H9 (cell line): ENCODE measurements around the gene NDUFA6. TPM values are rescaled to one million over a fixed set of nuclear protein-coding genes. Genes with fewer than 3 reads are reported as not detected.
"Not testable (repeated sequence)": the region's sequence is repeated elsewhere in the genome, so short reads cannot be mapped to it uniquely, and the experiment has no call there.

Experiments
- DNase-seq: peaks from one replicate; pipeline ENCODE4 v3.0.0-alpha.2; 2017
- H2AFZ ChIP-seq: one replicate; pipeline ENCODE4 v1.6.1; 2013; ENCODE audit warnings: mild to moderate bottlenecking, low read length, control low read depth, moderate library complexity
- H2AK5ac ChIP-seq: 2 replicates; pipeline ENCODE4 v1.6.1; 2013; ENCODE audit warnings: low read length, control low read depth, mixed read lengths; ENCODE audit not compliant: insufficient read length
- H2BK120ac ChIP-seq: one replicate; pipeline ENCODE4 v1.6.1; 2013; ENCODE audit warnings: low read depth, mild to moderate bottlenecking, low read length, control low read depth, inconsistent platforms; ENCODE audit not compliant: poor library complexity, severe bottlenecking
- H2BK12ac ChIP-seq: 2 replicates; pipeline ENCODE4 v1.6.1; 2013; ENCODE audit warnings: low read length, control low read depth, mixed read lengths, low read depth; ENCODE audit not compliant: insufficient read length
- H2BK15ac ChIP-seq: 2 replicates; pipeline ENCODE4 v1.6.1; 2013; ENCODE audit warnings: low read depth, low read length, control low read depth
- H2BK20ac ChIP-seq: one replicate; pipeline ENCODE4 v1.6.1; 2013; ENCODE audit warnings: low read depth, mild to moderate bottlenecking, low read length, control low read depth, inconsistent platforms; ENCODE audit not compliant: poor library complexity, severe bottlenecking
- H2BK5ac ChIP-seq: 2 replicates; pipeline ENCODE4 v1.6.1; 2013; ENCODE audit warnings: low read length, control low read depth, mixed read lengths; ENCODE audit not compliant: insufficient read length
- H3K14ac ChIP-seq: 2 replicates; pipeline ENCODE4 v1.6.1; 2013; ENCODE audit warnings: low read length, control low read depth; ENCODE audit not compliant: insufficient read depth
- H3K18ac ChIP-seq: 2 replicates; pipeline ENCODE4 v1.6.1; 2013; ENCODE audit warnings: low read depth, mild to moderate bottlenecking, mixed read lengths, low read length, control low read depth; ENCODE audit not compliant: insufficient read length
- H3K23ac ChIP-seq: 2 replicates; pipeline ENCODE4 v1.6.1; 2013; ENCODE audit warnings: low read length, control low read depth, mixed read lengths, low read depth; ENCODE audit not compliant: insufficient read length
- H3K23me2 ChIP-seq: 2 replicates; pipeline ENCODE4 v1.6.1; 2013; ENCODE audit warnings: low read depth, mild to moderate bottlenecking, mixed read lengths, low read length, control low read depth; ENCODE audit not compliant: insufficient read length, poor library complexity, severe bottlenecking
- H3K27ac ChIP-seq: 2 replicates; pipeline ENCODE4 v1.5.1; 2013; ENCODE audit warnings: low read length, control low read depth, mixed read lengths, low read depth; ENCODE audit not compliant: insufficient read length
- H3K27me3 ChIP-seq: 2 replicates; pipeline ENCODE4 v1.6.1; 2013; ENCODE audit warnings: low read length, control low read depth, inconsistent platforms; ENCODE audit not compliant: insufficient read depth
- H3K4ac ChIP-seq: 2 replicates; pipeline ENCODE4 v1.6.1; 2013; ENCODE audit warnings: low read depth, mild to moderate bottlenecking, control low read depth, inconsistent platforms, low read length, moderate library complexity
- H3K4me1 ChIP-seq: 2 replicates; pipeline ENCODE4 v1.6.1; 2013; ENCODE audit warnings: low read length, control low read depth, inconsistent platforms; ENCODE audit not compliant: insufficient read depth
- H3K4me2 ChIP-seq: 2 replicates; pipeline ENCODE4 v1.6.1; 2013; ENCODE audit warnings: low read length, control low read depth, mixed read lengths; ENCODE audit not compliant: insufficient read length, insufficient read depth
- H3K56ac ChIP-seq: 2 replicates; pipeline ENCODE4 v1.6.1; 2013; ENCODE audit warnings: low read depth, mild to moderate bottlenecking, mixed read lengths, low read length, control low read depth; ENCODE audit not compliant: insufficient read length
- H3K79me1 ChIP-seq: 2 replicates; pipeline ENCODE4 v1.6.1; 2013; ENCODE audit warnings: low read depth, mild to moderate bottlenecking, moderate library complexity, low read length, control low read depth, inconsistent platforms; ENCODE audit not compliant: insufficient read depth, poor library complexity, severe bottlenecking
- H3K79me2 ChIP-seq: 2 replicates; pipeline ENCODE4 v1.6.1; 2013; ENCODE audit warnings: low read length, control low read depth, inconsistent platforms; ENCODE audit not compliant: insufficient read depth
- H3K9ac ChIP-seq: 2 replicates; pipeline ENCODE4 v1.6.1; 2013; ENCODE audit warnings: low read length, control low read depth, mixed read lengths; ENCODE audit not compliant: insufficient read length; ENCODE audit errors: extremely low read depth
- H3K9me3 ChIP-seq: one replicate; pipeline ENCODE4 v1.6.1; 2013; ENCODE audit warnings: low read depth, low read length, inconsistent platforms; ENCODE audit not compliant: control insufficient read depth
- H3T11ph ChIP-seq: one replicate; pipeline ENCODE4 v1.6.1; 2013; ENCODE audit warnings: mild to moderate bottlenecking, low read length, control low read depth, inconsistent platforms
- H4K20me1 ChIP-seq: one replicate; pipeline ENCODE4 v1.6.1; 2013; ENCODE audit not compliant: control insufficient read depth, insufficient read length, insufficient read depth
- H4K5ac ChIP-seq: 2 replicates; pipeline ENCODE4 v1.6.1; 2013; ENCODE audit warnings: low read depth, mild to moderate bottlenecking, mixed read lengths, low read length, control low read depth; ENCODE audit not compliant: insufficient read length
- H4K8ac ChIP-seq: replicated peaks from 2 replicates; pipeline ENCODE4 v1.6.1; 2013; ENCODE audit warnings: low read length, control low read depth, mixed read lengths, low read depth; ENCODE audit not compliant: insufficient read length
- H4K91ac ChIP-seq: 2 replicates; pipeline ENCODE4 v1.6.1; 2013; ENCODE audit warnings: low read depth, mild to moderate bottlenecking, moderate library complexity, mixed read lengths, low read length, control low read depth; ENCODE audit not compliant: insufficient read length
- H3K27ac Mint-ChIP-seq, 3 experiments: 2 replicates in 2 of 3; 3 replicates in 1 of 3; pipeline ENCODE4 v1.8.0; 2020 to 2021; ENCODE audit warnings: mixed read lengths in 3 of 3, mild to moderate bottlenecking in 1 of 3, moderate library complexity in 1 of 3
- H3K27me3 Mint-ChIP-seq: 2 replicates; pipeline ENCODE4 v1.8.0; 2021; ENCODE audit warnings: low read depth, mild to moderate bottlenecking, moderate library complexity, mixed read lengths
- H3K36me3 Mint-ChIP-seq, 3 experiments: 2 replicates in 2 of 3; 3 replicates in 1 of 3; pipeline ENCODE4 v1.8.0; 2020 to 2021; ENCODE audit warnings: low read depth in 3 of 3, mixed read lengths in 3 of 3; ENCODE audit not compliant: insufficient read depth in 1 of 3
- H3K4me1 Mint-ChIP-seq, 2 experiments: 2 replicates each; pipeline ENCODE4 v1.8.0; 2020; ENCODE audit warnings: mixed read lengths in 2 of 2
- H3K4me3 Mint-ChIP-seq, 2 experiments: 2 replicates in 1 of 2; 3 replicates in 1 of 2; pipeline ENCODE4 v1.8.0; 2020 to 2021; ENCODE audit warnings: mild to moderate bottlenecking in 2 of 2, mixed read lengths in 2 of 2, moderate library complexity in 1 of 2
- H3K9me3 Mint-ChIP-seq, 2 experiments: 2 replicates in 1 of 2; 3 replicates in 1 of 2; pipeline ENCODE4 v1.8.0; 2020; ENCODE audit warnings: mild to moderate bottlenecking in 2 of 2, mixed read lengths in 2 of 2, moderate library complexity in 1 of 2
- CTCF ChIP-seq: fragments of 200-600 bp; sonication (generic); conservative IDR thresholded peaks from 3 replicates; pipeline ENCODE4 v1.8.0; 2021; ENCODE audit warnings: antibody characterized with exemption, mild to moderate bottlenecking
- WGBS: extraction: QIAGEN DNeasy Blood & Tissue Kit; methylation state at CpG from one replicate; pipeline ENCODE4 v1.1.7; 2013; ENCODE audit warnings: missing lambda C conversion rate, low lambda C conversion rate, mixed read lengths; ENCODE audit not compliant: insufficient read length; ENCODE audit errors: extremely low coverage; 5-methylcytosine and 5-hydroxymethylcytosine counted together
- total RNA-seq: library from RNA; stranded (reverse); gene quantifications from 2 replicates; pipeline ENCODE4 v1.2.1, GENCODE V29; 2021

Gene NDUFA6
- total RNA-seq, 1 experiment from 2014 or later, result 91.7 TPM

DNA sequence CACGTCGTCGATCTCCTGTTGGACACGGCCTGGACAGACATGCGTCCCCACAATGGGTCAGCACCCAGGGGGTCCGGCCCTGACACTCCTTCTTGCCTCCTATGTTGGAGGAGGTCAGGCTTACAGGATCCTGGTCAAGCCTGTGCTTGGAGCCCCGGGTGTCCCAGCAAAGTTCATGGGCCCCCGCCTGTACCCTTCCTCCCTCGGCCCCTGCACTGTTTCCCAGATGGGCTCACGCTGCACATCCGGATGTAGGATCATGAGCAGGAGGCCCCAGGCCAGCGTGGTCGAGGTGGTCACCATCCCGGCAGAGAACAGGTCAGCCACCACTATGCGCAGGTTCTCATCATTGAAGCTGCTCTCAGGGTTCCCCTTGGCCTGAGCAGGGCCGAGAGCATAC lies 37.0 kb upstream of the NDUFA6 start:
- H3K56ac ChIP-seq, result no peak overlapping the region
- no peak overlapping the region for H4K91ac ChIP-seq
- H3K14ac ChIP-seq, result no peak overlapping the region
- H3K9ac ChIP-seq, result no peak overlapping the region
- no peaks in the 10 kb centered on the region for H3K27me3 ChIP-seq
- Mint-ChIP-seq H3K27me3 (peaks cover 19% of the 10 kb centered on the region), H3K4me1 (0 out of 4 replicates have a peak, but pooled peaks cover 0 to 5% of the 10 kb centered on the region in 2 experiments), H3K9me3 (peaks cover 2 to 3% of the 10 kb centered on the region in 2 experiments; a peak in 2 of 5 replicates), H3K36me3 (peaks cover 0 to 3% (median 3%) of the 10 kb centered on the region in 3 experiments; a peak in 4 of 7 replicates), H3K4me3 (no peak overlapping the region), H3K27ac (no peak overlapping the region)
- no peak overlapping the region for H3K4me2 ChIP-seq
- H4K20me1 ChIP-seq, result no peaks in the 10 kb centered on the region
- H3K18ac ChIP-seq, result no peak overlapping the region
- H3K4me1 ChIP-seq, result no peaks in the 10 kb centered on the region
- H3K23me2 ChIP-seq, result no peaks in the 10 kb centered on the region
- no peak overlapping the region for H3K27ac ChIP-seq
- H2BK12ac ChIP-seq, result no peak overlapping the region
- H4K8ac ChIP-seq, result no peak overlapping the region
- H2BK15ac ChIP-seq, result no peak overlapping the region
- no peak overlapping the region for H2AFZ ChIP-seq
- no peak overlapping the region for H3T11ph ChIP-seq
- no peak overlapping the region for H2BK20ac ChIP-seq
- H3K79me2 ChIP-seq, result no peaks in the 10 kb centered on the region
- TF ChIP-seq CTCF, result no peak
- no peak overlapping the region for H4K5ac ChIP-seq
- no peak overlapping the region for H2AK5ac ChIP-seq
- H2BK120ac ChIP-seq, result no peak overlapping the region
- H2BK5ac ChIP-seq, result no peak overlapping the region
- H3K4ac ChIP-seq, result no peak overlapping the region
- no peaks in the 10 kb centered on the region for H3K79me1 ChIP-seq
- H3K23ac ChIP-seq, result no peak overlapping the region
- DNase-seq, result no peak
- whole genome bisulfite sequencing, result no CpG with 5 or more reads among the region's 16 CpGs
- no peaks in the 10 kb centered on the region for H3K9me3 ChIP-seq

DNA sequence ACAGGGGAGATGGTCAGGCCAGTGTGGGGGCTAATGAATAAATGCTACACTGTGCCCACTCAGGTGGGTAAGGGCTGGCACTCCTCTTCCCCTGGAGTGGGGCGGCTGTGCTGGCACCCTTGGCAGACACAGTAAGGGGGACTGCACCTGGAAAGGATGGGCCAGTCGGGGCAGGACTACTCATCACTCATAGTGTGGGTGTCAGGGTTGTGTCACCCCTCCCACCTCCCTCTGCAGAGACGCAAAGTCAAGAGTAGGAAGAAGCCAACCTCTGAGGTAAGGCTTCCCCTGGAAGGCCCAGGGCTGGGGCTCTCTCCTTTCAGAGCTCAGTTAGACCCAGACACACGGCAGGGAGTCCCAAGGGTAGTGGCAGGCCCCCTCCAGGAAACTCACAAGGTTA lies 33.0 kb upstream of the NDUFA6 start:
- H3K4me3 Mint-ChIP-seq, H3K79me1 ChIP-seq, H3K27ac Mint-ChIP-seq, H4K20me1 ChIP-seq, H2BK120ac ChIP-seq, H4K8ac ChIP-seq, H2BK15ac ChIP-seq, H3K23me2 ChIP-seq, H2AFZ ChIP-seq, H3K9ac ChIP-seq, H3K79me2 ChIP-seq, H3K9me3 ChIP-seq, H3K4me1 Mint-ChIP-seq, H3K14ac ChIP-seq, H3K23ac ChIP-seq, H3K4ac ChIP-seq, H2BK12ac ChIP-seq, H3K56ac ChIP-seq, H4K91ac ChIP-seq, DNase-seq, H3K27ac ChIP-seq, H3K4me2 ChIP-seq, H3K9me3 Mint-ChIP-seq, H3K36me3 Mint-ChIP-seq, H3K4me1 ChIP-seq, H3T11ph ChIP-seq, H2BK5ac ChIP-seq, H2AK5ac ChIP-seq, H3K27me3 ChIP-seq, H2BK20ac ChIP-seq, H3K18ac ChIP-seq, H4K5ac ChIP-seq: not testable (repeated sequence)
- peaks cover 18% of the 10 kb centered on the region for H3K27me3 Mint-ChIP-seq
- no CpG with 5 or more reads among the region's 4 CpGs for WGBS
